ENCODE data around the gene LPGAT1.
"Not testable (repeated sequence)": the region's sequence is repeated elsewhere in the genome, so short reads cannot be mapped to it uniquely, and the experiment has no call there.

Gene LPGAT1

DNA sequence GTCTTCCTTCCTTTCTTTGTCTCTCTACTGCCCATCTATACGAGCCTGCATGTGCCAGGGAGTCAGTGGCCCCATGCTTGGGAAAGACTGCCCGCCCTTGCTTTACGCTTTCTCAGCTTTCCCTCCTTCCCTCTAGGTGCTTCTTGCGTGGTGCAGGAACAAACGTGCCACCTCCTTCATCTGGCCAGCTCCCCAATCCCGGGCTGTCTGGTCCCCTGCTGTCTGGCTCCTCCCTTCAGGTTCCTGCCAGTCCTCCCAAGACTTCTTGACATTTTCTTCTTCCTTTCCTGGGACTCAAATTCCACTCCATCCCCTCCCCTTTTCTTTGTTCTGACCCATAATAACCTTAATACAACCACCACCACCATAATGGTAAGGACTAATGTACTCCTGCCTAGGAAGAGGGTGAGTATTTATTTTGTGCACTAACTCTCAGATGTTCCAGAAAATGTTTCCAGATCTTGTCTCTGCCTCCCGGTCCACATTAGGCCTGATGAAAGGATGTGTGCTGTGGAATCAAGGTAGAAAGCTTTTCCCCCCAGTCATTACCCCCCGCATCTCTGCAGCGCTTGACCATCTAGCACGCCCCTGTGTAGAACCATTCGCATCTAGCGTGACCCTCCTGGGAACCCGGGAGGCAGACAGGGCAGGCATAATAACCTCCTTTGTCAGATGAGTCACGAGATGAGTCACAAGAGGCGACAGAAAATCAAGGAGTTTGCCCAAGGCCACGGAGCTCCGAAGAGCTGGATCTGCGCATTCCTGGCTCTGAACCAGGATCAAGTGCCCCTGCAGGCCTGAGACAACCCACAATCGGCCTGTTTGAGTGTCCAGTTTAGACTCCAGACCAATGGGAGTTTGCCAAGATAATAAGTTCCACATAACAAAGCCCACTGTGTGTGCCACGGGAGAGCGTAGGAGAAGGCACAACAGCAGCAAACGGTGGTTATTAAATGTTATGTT lies 95.1 kb downstream of the LPGAT1 start:
- peak; percentile 91 for DNase-seq (ENCODE audit: low spot score)

GRCh38 chr1:211734791-211735190 lies 95.8 kb downstream of the LPGAT1 start:
- DNase-seq (ENCODE audit: low spot score), result no peak

DNA sequence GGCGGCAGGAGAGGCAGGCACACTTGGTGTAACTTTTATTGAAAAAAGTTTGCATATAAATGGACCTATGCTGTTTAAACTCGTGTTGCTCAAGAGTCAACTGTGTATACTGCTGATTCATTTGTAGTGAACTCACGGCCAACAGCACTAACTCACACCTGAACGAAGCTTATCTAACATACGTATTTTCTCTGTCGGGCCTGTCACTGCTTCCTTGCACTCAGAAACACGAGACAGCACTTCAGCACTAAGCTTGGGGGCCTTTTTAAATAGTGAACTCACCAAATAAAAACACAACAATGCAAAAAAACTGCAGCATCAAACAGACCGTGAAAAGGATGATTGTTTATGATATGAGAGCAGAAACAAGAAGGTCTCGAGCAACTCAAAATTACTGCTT lies 96.2 kb downstream of the LPGAT1 start:
- no peak for DNase-seq (ENCODE audit: low spot score)

DNA sequence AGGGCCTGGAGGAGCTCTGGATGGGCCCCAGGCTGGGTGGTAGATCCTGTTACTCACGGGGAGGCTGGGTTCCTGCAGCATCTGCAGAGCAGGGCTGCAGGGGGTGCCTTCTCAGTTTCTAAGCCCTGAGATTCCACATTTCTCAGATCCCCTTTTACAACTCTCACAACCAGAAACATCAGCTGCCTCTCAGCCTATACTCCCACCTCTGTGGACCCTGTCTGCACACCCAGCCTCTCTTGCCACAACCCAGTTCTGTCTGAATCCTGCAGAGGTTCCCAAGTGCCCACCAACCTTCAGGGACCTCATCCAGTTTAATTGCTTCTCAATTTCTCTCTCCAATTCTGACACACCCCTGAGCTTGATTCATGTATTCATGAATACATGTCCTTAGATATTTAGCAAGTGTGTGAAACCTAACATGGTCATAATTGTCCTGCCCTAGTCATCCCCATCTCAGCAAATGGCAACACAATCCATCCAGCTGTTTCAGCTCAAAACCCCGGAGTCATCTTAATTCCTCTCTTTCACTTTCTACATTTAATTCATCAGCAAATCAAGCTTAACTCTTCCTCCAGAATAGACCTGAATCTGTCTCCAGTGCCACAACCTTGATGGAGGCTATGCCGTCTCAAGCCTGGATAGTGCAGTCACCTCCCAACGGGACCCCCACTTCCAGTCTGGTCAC lies 98.1 kb downstream of the LPGAT1 start:
- DNase-seq (ENCODE audit: low spot score), result no peak

- no peak for DNase-seq (ENCODE audit: low spot score)
Measured at GRCh38 chr1:211731456-211732292, 98.9 kb downstream of the LPGAT1 start.

GRCh38 chr1:211730347-211730746 lies 100.2 kb downstream of the LPGAT1 start:
- DNase-seq (ENCODE audit: low spot score), result no peak

DNA sequence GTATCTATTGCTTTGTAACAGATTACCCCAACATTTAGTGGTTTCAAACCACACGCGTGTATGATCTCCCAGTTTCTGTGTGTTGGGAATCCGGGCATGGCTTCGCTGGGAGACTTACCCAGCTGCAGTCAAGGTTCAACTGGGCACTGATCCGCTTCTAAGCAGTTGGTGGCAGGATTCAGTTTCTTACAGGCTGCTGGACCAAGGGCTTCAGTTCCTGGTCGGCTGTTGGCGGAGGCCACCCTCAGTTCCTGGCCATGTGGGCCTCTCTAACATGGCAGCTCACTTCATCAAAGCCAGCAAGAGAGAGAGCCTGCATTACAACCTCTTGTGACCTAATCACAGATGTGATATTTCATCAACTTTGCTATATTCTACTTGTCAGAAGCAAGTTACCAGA lies 101.3 kb downstream of the LPGAT1 start:
- DNase-seq (ENCODE audit: low spot score), result no peak

DNA sequence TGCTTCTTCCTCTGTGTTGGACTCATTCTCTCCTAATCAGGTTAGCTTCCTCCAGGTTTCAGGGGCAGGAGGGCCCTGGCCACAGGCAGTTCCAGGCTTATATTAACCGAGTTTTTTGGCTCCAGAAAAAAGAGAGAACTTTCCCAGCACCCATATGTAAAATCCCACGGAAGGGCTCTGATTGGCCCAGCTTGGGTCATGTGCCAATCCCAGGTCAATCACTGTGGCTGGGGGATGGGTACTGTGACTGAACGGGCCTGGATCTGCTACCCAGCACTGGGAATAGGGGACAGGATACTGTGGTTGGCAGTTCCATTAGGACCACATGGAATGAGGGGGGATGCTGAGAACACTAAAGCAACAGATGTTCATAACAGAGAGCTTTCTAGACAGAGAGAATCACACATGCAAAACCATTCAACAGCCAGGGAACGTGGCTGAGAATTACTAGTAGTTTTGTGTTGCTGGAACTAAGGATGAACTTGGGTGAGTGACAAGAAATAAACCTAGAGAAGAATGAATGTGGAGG lies 104.0 kb downstream of the LPGAT1 start:
- DNase-seq (ENCODE audit: low spot score), result no peak

DNA sequence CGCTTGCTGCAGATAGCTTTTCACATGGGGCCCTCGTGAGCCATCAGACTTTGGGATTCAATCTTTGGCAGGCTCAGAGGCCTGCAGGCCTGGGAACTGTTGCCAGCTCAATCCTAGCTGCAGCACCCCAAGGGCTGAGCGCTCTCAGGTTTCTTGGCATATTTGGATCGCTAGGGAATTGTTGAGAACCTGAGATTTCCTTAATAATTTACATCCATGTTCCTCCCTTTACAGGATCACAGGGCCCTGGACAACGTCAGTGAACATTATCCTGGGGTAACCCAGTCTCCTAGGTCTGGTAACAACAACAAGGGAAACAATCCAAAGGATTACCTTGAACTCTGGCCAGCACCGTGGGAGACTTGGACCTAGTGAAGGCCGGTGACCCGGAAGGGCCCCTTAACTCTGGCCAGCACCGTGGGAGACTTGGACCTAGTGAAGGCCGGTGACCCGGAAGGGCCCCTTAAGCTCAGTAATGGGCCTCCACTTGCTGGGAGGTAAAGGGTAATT lies 105.8 kb downstream of the LPGAT1 start:
- DNase-seq (ENCODE audit: low spot score), result no peak

DNA sequence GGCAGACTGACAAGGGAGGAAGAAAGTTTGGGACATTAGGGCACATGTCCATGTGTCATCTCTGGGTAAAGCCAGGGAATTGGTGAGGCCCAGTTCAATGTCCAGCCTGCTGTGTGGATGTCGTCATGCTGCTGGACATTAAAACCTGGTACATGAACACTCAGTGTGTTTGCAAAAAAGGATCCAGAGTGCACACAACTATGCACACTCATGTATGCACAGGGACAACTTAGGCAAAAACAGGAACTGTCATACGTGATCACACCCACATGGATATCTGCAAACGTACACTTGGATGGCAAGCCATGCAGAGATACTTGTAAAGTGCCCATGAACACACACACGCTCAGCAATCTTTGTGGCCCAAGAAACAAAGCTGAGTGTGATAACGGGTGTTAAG lies 107.3 kb downstream of the LPGAT1 start:
- DNase-seq (ENCODE audit: low spot score), result no peak

- DNase-seq (ENCODE audit: low spot score), result no peak
Measured at GRCh38 chr1:211722277-211723175, 108.0 kb downstream of the LPGAT1 start.

- not testable (repeated sequence) for DNase-seq (ENCODE audit: low spot score)
Measured at GRCh38 chr1:211716555-211716954, 114.0 kb downstream of the LPGAT1 start.

DNA sequence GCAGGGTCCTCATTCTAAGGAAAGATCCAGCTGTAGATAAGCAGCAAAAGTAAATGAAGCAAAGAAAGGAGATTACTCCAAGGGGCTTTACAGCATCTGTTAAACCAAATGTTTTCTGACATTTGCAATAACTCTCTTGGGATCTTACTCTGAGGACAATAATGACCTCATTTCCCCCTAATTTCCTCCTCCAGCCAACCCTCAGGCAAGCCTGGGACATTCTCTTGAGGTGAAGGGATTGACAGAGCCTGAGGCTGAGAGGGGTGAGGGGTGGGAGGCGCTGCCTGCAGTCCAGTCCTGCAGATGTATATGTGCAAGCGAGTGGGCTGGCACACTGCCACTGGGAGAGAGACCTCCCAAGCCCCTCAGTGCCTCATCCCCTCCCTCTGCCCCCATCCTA lies 114.6 kb downstream of the LPGAT1 start:
- DNase-seq (ENCODE audit: low spot score), result no peak

DNA sequence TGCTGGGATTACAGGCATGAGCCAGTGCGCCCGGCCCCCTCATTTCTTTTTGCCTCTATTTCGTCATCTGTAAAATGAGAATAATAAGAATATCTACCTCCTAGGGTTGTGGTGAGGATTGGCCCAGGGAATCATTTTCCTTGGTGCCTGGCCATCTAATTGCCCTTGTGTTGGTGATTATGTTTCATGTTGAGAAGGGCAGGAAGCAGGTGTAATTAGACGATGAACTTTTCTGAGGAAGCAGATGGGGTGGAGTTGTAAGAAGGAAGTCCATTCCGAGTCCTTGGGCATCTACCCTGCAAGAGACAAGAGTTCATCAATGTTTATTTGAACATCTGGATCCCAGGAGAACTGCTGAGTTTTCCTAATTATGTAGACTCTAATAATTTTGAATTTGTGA lies 116.4 kb downstream of the LPGAT1 start:
- no peak for DNase-seq (ENCODE audit: low spot score)

- no peak for DNase-seq (ENCODE audit: low spot score)
Measured at GRCh38 chr1:211713231-211713630, 117.3 kb downstream of the LPGAT1 start.

GRCh38 chr1:211711315-211711705 lies 119.3 kb downstream of the LPGAT1 start:
- no peak for DNase-seq (ENCODE audit: low spot score)

DNA sequence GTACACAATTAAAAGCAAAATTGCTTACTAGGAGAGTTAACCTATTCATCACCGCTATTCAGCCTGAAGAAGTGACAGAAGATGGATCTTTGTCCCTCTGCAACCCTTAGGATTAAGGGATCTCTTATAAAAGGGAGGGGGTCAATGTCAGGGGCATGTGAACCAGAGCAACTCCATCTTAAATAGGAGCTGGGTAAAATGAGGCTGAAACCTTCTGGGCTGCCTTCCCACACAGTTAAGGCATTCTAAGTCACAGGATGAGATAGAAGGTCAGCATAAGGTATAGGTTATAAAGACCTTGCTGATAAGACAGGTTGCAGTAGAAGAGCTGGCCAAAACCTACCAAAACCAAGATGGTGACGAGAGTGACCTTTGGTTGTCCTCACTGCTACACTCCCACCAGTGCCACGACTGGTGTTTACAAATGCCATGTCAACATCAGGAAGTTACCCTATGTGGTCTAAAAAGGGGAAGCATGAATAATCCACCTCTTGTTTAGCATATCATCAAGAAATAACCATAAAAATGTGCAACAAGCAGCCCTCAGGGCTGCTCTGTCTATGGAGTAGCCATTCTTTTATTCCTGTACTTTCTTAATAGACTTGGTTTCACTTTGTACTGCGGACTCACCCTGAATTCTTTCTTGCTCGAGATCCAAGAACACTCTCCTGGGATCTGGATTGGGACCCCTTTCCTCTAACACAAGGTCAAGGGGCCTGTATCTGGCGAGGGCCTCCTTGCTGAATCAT lies 119.8 kb downstream of the LPGAT1 start:
- DNase-seq (ENCODE audit: low spot score), result no peak

DNA sequence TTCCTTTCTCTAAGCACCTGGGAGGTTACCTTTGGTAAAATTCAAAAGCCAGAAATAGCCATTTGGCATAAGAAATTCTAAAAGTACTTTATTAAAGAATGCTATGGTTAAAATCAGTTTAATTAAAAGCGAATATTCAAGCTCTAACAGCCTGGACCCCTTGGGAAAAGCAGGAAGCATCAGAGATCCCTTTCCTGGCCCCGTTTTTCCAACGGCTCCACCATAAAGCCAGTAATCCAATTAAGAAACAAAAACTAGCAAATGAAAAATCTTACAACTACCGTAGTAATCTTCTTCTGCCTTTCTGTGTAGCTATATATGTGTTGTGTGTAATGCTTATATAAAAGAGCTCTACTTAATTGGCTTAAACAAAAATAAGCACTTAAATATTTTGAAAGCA lies 121.6 kb downstream of the LPGAT1 start:
- no peak for DNase-seq (ENCODE audit: low spot score)

- DNase-seq (ENCODE audit: low spot score), result no peak
Measured at GRCh38 chr1:211708006-211708405, 122.6 kb downstream of the LPGAT1 start.

DNA sequence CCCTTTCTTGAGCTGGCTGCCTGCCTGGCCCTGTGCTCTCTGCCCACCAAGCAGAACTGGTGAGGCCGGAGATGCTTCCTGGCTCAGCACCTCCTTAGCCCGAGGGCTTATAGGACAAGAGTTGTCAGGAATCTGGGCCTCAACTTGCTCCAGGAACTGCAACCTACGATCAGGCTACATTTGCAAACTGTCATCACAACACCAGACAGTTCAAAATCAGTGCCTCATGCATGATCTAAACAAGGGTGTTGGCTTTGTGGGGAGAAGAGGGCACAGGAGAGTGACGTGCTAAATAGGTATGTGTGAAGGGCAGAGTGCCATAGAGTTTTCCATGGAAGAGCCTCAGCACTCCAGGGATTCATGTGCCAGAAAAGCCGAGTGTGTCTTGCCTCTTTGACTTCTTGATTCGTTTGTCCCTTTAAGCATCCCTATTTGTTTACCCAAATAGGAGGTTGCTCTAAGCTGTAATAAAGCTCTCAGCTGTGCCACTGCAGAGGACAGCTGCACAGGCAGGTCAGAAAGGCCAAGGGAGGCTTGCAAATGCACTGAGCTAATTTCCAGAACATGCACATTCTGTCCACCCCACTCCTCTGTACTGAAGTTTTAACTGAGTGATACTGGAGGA lies 125.0 kb downstream of the LPGAT1 start:
- no peak for DNase-seq (ENCODE audit: low spot score)

Measured in AG08395 (cell line).